HG02852 (cell line): ENCODE results near the gene TSHZ2.
"Not testable (repeated sequence)": the region's sequence is repeated elsewhere in the genome, so short reads cannot be mapped to it uniquely, and the experiment has no call there.

ENCODE experiments used
- ATAC-seq: cut with Tn5 transposase; IDR thresholded peaks from one replicate; pipeline ENCODE4 v1.9.1; 2021; ENCODE audit warnings: mild to moderate bottlenecking, moderate library complexity; ENCODE audit not compliant: unreplicated experiment

Gene TSHZ2

DNA sequence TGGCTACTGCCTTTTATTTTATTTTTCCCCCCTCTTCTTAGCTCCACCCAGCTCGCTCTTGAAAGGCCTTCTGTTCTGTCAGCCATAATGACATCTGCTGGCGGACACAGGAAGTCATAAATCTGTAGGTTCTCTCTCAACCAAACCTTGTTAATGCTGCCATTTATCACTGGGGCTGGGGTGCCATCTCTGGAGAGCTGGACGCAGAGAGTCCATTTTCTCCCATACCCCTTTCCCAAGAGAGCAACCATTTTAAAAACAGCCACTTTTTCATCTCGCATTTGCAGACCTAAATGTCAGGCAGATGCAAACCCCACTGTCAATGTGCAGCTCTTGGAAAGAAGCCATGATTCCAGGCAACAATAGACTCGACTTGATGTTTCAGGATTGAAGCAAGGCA, 13.0 kb upstream of the TSHZ2 start:
- ATAC-seq: no peak

DNA sequence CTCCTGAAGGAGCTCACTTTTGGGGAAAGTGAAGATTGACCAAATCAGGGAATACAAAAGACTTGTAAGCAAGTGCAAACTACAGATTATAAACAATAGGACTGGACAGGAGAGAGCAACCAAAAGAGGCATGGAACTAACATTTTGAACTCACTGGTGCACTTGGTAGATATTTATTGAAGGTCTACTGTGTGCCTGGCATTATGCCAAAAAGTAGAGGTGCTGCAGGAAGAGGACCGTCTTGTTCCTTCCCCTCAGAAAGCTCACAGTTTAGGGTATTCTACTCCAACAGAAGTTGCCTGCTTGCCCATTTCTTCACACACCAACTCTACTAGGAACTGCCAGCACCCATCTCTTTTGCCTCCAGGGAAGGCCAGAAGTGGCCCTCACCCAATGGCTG, 10.0 kb upstream of the TSHZ2 start:
- no peak for ATAC-seq

- no peak for ATAC-seq
These were observed 9.0 kb upstream of the TSHZ2 start for GRCh38 chr20:52963131-52963530.

DNA sequence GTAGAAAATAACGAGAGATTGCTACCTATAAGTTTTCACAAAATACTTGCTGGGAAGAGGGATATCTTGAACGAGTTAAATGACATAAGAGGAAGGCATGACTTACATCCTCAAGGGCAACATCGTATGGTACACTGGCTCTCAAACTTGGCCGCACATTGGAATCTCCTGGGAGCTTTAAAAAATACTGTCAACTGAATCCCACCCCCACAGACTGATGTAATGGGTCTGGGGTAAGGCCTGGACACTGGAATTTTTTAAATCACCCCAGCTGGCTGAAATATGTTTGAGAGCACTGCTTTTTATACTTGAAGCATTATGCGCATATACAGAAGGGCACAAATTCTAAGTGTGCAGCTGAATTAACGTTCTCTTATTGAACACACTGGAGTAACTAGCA, 8.0 kb upstream of the TSHZ2 start:
- ATAC-seq: no peak

DNA sequence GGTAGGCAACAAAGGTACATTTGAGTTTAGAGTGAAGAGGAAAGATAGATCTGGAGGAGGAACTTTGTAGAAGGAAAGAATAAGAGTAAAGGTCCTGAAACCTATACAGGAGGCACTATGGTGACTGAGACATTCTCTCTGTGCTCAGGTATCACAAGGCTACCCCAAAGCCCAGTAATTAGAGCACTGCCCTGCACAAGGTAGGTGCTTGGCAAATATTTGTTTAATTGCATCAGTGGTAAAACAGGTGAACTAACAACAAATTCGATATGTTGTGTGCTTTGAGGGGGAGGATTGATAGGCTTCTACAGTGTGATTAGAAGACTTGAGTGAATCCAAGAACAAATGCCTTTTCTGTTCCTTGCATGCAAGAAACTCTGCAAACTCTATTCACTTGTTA, 6.8 kb upstream of the TSHZ2 start:
- ATAC-seq: no peak

DNA sequence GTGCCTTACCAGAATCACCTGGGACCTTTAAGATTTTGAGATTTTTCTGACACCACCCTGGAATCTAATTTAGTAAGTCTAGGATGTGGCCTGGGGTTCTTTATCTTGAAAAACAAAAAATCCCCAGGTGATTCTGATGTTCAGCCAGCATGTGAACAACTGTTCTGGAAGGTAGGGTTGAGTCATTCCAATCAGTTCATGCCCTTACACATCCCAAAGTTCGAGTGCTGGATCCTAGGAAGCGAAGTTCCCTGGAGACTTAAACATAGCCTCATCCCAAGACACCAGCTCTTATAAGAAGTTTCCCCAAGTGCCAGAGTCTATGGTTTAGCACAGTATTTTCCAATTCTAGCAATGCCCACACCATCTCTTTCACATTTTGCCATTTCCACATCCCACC, 6.3 kb upstream of the TSHZ2 start:
- no peak for ATAC-seq

- not testable (repeated sequence) for ATAC-seq
These were observed 5.6 kb upstream of the TSHZ2 start for GRCh38 chr20:52966543-52966942.

- no peak for ATAC-seq
These were observed 514 bp upstream of the TSHZ2 start for GRCh38 chr20:52971498-52972189.

DNA sequence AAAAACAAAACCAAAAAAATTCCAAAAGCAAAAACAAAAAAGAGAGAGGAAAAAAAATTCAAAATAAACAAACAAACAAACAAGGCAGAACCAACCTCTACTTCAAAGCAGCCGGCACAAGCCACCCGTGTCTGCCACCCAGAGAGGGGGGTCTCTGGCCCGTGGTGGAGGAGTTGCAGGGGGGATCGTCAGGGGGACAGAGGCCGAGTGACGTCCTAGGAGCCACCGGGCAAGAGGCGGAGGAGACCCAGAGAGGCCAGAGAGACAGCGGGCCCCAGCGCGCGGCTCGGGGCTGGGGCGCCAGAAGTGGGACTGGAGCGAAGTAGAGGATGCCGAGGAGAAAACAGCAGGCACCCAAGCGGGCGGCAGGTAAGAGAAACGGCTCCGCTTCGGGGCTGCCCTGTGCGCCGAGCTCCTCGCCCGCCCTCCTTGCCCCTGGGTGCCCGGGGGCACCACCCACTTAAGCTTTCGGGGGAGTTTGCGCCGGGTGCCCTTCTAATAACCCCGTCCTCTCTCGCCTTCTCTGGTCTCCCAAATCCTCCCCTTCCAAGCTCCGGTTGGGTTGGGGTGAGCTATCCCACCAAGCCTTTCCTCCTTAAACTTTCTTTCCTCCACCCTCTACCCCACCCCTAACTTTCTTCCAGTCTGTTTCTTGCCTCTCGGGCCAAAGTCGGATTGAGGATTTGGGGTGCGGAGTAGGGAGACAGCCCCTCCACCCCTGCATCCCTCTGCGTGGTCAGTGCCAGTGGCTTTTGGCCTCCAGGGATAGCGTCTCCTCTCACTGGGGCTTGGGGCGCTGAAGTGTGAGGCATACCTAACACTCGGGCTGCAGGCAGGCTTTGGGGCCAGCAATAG, 1.0 kb downstream of the TSHZ2 start:
- ATAC-seq: no peak

DNA sequence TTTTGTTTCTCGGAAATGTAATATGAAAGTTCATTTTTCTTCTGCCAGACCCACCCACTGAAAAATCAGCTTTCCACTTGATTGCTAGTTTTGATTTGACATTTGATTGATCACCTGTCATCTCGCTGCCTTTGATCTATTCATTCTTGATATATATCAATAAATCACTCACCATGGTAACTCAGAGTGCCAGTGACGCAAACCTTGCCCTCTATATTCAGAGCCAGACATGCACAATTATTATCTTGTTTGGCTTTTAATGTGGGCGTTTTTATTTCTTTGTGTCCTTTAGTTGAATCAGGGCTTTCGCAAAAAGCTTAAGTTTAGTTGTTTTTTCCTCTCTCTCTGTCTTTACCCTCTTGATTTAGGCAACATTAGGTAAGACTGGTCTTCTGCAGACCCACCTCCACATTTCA, 2.0 kb downstream of the TSHZ2 start:
- no peak for ATAC-seq

DNA sequence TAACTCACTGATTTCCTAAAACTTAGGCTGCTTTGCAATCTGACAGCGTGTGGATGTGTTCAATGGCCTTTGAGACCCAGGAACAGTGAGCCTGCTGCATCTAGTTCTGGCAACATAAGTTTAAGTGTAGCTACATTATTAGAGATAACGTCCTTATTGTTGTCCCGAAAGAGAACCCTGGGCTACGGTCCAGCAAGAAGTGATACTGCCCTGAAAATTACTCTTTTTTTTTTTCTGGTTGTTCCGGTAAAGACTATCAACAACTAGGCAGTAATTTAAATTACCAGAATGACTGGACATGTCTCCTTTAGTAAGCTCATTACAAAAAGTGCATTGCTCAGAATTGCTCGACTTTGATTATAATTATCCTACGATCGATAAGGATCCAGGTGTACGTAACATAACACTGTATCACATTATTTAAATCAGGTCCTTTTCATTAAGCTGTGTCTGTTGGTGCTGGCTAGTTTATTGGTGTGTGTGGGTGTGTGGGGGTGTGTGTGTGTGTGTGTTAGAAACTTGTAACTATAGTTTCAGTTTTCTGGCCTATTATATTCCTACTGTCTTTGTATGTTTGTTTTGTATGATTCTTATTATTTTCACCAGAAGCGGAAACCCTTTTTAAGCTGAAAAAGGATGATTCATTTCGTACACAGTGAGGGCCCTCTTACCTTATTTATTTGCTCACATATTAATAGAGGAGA, 3.0 kb downstream of the TSHZ2 start:
- no peak for ATAC-seq

- ATAC-seq: no peak
These were observed 3.8 kb downstream of the TSHZ2 start for GRCh38 chr20:52975803-52976531.

- no peak for ATAC-seq
These were observed 6.7 kb downstream of the TSHZ2 start for GRCh38 chr20:52978851-52979250.

DNA sequence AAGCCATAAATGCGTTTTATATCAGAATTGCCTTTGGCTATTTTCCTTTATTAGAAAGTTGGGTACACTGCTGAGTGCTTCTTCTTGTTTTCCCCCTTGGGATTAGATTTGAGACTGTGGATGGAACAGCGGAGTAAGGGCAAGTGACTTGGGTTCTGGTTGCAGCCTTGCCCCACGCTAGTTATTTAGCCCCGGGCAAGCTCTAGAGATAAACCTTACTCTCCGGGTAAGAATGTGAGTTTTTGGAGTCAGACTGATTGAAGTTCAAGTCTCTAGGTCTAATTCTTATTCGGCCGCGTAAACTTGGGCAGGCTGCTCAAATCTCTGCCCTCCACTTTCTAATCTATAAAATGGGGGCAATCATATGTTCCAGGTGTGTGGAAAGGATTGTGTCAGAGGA, 8.9 kb downstream of the TSHZ2 start:
- ATAC-seq: no peak

DNA sequence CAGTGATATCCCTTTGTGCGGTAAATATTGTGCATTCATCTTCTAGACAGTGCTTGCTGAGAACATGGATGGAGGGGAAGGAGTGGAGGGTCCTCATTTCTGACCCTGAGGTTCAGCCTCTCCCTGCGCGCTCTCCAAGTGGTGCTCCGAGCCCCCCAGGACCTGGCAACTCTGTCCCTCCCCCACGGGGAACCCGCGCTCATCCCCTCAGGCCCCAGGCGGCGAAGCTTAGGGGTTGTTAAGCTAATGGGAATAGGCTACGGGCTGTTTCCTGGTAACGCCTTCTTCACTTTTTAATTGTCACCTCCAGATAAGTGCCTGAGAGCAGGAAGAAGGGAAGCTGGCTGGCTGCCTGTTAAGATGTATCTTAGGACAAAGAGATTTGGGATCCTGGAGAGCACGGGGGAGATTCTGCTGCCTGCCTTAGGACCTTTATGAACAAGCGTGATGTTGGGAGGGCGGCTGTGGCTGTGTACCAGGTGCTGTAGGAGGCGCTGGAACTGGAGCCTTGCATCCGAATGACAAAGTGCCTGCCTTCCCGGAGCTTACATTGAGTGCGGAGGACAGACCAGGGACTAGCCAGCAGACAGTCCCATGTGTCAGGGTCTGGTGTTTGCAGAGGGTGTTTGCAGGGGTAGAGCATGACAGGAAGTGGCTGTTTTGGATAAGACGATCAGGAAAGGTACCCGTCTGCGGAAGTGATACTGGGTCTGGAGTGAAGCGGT, 11.7 kb downstream of the TSHZ2 start:
- no peak for ATAC-seq

DNA sequence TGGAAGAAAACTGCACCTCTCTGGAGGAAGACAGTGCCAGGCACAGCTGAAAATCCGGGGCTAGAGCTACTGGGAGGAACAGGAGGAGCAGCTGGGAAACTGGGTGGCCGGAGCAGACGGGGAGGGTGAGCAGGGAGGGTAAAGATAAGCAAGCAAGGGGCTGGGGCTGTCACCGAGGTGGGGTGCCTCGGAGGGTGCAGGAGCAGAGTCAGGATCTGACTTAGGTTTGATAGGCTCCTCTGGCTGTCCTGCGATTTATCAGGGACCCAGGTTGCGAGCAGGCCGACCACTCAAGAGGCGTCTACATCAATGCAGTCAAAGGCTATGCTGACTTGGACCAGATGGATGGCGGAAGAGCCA, 12.3 kb downstream of the TSHZ2 start:
- ATAC-seq: no peak

DNA sequence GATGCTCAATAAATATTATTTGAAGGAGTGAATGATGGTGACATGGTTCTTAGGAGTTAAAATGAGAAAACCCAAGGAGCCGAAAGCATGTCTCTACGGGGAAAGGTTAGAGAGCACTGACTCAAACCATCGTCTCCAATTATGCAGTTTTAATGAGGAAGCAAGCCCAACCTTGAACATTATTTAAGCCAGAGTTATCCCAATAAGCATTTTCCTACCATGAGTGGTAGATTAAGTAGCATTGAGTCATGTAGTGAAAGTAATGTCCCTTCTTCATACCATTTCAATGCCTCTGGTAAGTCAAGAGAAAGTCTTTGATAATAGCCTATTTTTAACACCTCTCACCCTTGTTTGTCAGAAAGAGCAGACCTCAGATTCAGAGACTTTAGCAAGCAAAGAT, 13.5 kb downstream of the TSHZ2 start:
- ATAC-seq: no peak

GRCh38 chr20:52987295-52987694, 15.1 kb downstream of the TSHZ2 start:
- ATAC-seq: no peak

DNA sequence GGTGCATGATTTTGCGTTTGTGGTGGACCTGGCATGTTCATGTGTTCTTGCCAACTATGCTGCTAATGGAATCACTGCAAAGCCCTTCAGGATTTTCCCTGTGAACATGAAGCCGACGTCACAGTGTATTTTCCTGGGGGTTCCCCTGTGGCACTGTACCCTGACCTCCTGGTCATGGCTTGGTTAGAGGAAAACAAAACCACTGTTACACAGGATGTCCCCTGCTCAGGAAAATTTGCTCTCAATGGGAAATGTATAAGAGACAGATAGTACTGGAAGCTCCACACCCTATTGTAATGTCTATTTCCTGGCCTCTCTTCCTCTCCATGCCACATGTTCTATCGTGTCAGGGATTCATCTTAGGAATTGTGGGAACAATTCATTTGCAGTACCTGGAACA, 19.7 kb downstream of the TSHZ2 start:
- no peak for ATAC-seq

DNA sequence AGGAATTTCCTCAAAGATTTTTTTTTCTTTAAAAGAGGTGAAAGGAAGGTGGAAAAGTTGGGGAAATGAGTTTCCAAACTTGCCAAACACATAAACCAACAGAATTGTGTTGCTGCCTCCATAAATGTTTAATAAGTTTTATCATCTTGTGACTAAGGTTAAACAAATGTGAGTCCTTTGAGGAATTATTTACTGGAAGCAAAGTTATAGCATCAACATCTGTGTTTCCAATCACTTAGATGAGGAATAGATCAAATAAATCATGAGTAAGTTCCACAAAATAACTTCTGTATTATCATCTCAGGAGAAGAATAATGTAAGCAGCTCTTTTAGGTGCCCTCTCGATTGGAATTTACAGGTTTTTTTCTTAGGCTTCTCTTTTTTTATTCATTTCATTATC, 20.5 kb downstream of the TSHZ2 start:
- no peak for ATAC-seq

GRCh38 chr20:52993076-52993475, 20.9 kb downstream of the TSHZ2 start:
- ATAC-seq: no peak
